ENCODE measurements around the gene FAM227B. TPM values are rescaled to one million over a fixed set of nuclear protein-coding genes. Genes with fewer than 3 reads are reported as not detected.
"Not testable (repeated sequence)": the region's sequence is repeated elsewhere in the genome, so short reads cannot be mapped to it uniquely, and the experiment has no call there.

The FAM227B gene
- total RNA-seq, result 1 to 10 TPM; 3.3 to 9.2 (median 6.6) TPM

DNA sequence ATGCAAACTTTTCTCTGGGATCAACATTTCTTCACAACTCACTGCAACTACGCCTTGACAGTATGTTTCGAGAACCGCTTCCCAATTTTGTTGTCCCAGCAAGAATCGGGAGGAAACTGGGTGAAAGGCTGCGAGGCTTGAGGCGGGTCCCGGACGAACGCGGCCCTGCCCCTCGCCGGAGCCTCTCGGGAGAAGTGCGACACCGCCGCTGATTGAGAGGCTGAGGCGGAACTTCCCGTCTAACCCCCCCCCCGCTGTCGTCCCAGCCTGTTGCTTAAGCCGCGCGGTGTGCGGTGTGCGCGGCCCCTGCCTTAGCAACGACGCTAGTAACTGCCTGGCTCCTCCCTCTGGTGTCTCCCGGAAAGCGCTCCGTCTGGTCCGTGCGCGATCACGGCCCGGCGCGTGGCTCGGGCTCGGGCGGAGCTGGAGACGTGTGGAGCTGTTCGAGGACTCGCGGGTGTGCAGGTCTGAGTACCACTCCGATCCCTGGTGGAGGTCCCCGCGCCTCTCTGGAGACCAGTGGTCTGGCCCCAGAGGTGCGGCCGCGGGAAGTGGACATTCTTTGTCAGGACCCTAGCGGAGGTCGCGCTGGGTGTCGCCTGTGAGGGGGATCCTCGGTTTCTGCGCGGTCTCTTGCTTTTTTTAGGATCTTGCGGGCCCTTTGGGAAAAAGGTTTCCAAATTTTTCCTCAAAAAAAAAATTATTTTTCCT lies at the start of gene FAM227B, which contains the start of gene DTWD1:
TSS of gene FAM227B (minus strand) at position 161 of the 711 bp plus-strand sequence. CDS start 5,647 bp downstream, outside the sequence.
TSS of gene DTWD1 (plus strand) at position 391 of the 711 bp plus-strand sequence. CDS start 4,120 bp downstream, outside the sequence.
- intact Hi-C loops (cut with DNase I; ENCODE audit: low total_unique reads), result no loop called here
- Histone ChIP-seq H3K36me3 (peaks cover 0 to 11% (median 3%) of the 10 kb centered on the region in 4 donors), H3K27me3 (no peaks in the 10 kb centered on the region)

GRCh38 chr15:49669288-49669687 lies 48.7 kb upstream of the FAM227B start:
- 57 to 82% methylated on average over 1 of the region's 1 CpG for WGBS, 2 donors (ENCODE audit: low coverage in 1 of 2)
- Histone ChIP-seq H3K4me1 (no peaks in the 10 kb centered on the region), H3K4me3 (no peak overlapping the region), H3K27me3 (no peaks in the 10 kb centered on the region), H3K36me3 (no peaks in the 10 kb centered on the region), H3K9me3 (no peaks in the 10 kb centered on the region), H3K27ac (no peak overlapping the region)
- DNase-seq, result no peak
- intact Hi-C loops (cut with DNase I; ENCODE audit: low total_unique reads) (no loop called here), in situ Hi-C loops (cut with MboI; ENCODE audit: low pct_ligation_motif_present in 1 of 4, low pct_unique_long_range_greater_than_20kb in 1 of 4, low sequenced_read_pairs in 3 of 4) (no loop called here)
- TF ChIP-seq EP300 (IDR thresholded peaks at IDR 0.05; ENCODE audit: low read depth) (no peak), POLR2A (IDR thresholded peaks at IDR 0.05) (no peak), CTCF (IDR thresholded peaks at IDR 0.05) (no peak), POLR2AphosphoS5 (IDR thresholded peaks at IDR 0.05) (no peak)

More for the DNA sequence above, at the start of gene FAM227B, which contains the start of gene DTWD1:
- in situ Hi-C loops (cut with MboI; ENCODE audit: low pct_ligation_motif_present in 1 of 4, low pct_unique_long_range_greater_than_20kb in 1 of 4, low sequenced_read_pairs in 3 of 4), result no loop called here
- WGBS, 2 donors (ENCODE audit: low coverage in 1 of 2), result 0% methylated on average over 4 to 34 of the region's 59 CpGs
- TF ChIP-seq POLR2A (IDR thresholded peaks at IDR 0.05), result peak; percentile 92
- TF ChIP-seq CTCF (IDR thresholded peaks at IDR 0.05), result peak in 1 of 5 experiments; percentile 21
- TF ChIP-seq EP300 (IDR thresholded peaks at IDR 0.05; ENCODE audit: low read depth), result peak; percentile 42
- peak; percentile 95 to 96 (median 96) for TF ChIP-seq POLR2AphosphoS5 (IDR thresholded peaks at IDR 0.05)
- Histone ChIP-seq H3K27ac (peak within 1 kb of the TSS; percentile 93 to 96 (median 95)), H3K4me1 (peaks cover 0 to 30% (median 15%) of the 10 kb centered on the region in 4 donors), H3K4me3 (peak within 1 kb of the TSS; percentile 78 to 90 (median 84)), H3K9me3 (peaks cover 4 to 7% of the 10 kb centered on the region in 2 donors)
- DNase-seq, result peak; percentile 98

GRCh38 chr15:49666486-49666885 lies 45.9 kb upstream of the FAM227B start:
- H3K36me3 ChIP-seq; DNase-seq; H3K9me3 ChIP-seq; in situ Hi-C loops (cut with MboI; ENCODE audit: low pct_ligation_motif_present in 1 of 4, low pct_unique_long_range_greater_than_20kb in 1 of 4, low sequenced_read_pairs in 3 of 4); H3K27ac ChIP-seq; intact Hi-C loops (cut with DNase I; ENCODE audit: low total_unique reads); H3K4me3 ChIP-seq; H3K27me3 ChIP-seq; H3K4me1 ChIP-seq: not testable (repeated sequence)
- 88 to 91% methylated on average over 3 of the region's 3 CpGs for WGBS, 2 donors (ENCODE audit: low coverage in 1 of 2)

DNA sequence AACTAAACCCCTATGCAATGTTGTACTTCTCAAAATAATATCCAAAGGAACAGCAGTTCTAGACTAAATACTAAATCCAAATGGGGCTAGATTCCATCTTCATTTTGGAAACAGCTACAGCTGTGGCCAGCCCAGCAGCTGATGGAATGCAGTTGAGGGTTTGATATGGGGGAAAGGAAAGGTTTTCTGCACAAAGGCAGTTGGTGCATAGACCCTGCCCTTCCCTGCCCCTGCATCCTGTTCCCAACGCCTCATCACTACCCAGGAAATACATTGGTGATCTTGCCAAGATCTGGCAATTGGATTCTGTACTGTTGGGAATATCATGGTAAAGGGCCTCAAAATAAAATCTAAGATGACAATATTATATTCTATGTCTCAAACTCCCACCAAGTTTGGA lies 44.1 kb upstream of the FAM227B start:
- TF ChIP-seq EP300 (IDR thresholded peaks at IDR 0.05; ENCODE audit: low read depth) (no peak), CTCF (IDR thresholded peaks at IDR 0.05) (no peak), POLR2A (IDR thresholded peaks at IDR 0.05) (no peak)
- Histone ChIP-seq H3K4me3 (no peak overlapping the region), H3K36me3 (no peaks in the 10 kb centered on the region), H3K27ac (no peak overlapping the region), H3K27me3 (no peaks in the 10 kb centered on the region), H3K4me1 (no peaks in the 10 kb centered on the region), H3K9me3 (no peaks in the 10 kb centered on the region)
- DNase-seq, result no peak
- in situ Hi-C loops (cut with MboI; ENCODE audit: low pct_ligation_motif_present in 1 of 4, low pct_unique_long_range_greater_than_20kb in 1 of 4, low sequenced_read_pairs in 3 of 4), result no loop called here
- WGBS, 2 donors (ENCODE audit: low coverage in 1 of 2), result 78% methylated on average over 1 of the region's 1 CpG; no CpG with 5 or more reads in 1 of the 2 donors
- intact Hi-C loops (cut with DNase I; ENCODE audit: low total_unique reads), result no loop called here
